ENCODE data around the gene SCCPDH.
"Not testable (repeated sequence)": the region's sequence is repeated elsewhere in the genome, so short reads cannot be mapped to it uniquely, and the experiment has no call there.

- not testable (repeated sequence) for TF ChIP-seq CTCF (IDR thresholded peaks at IDR 0.05; ENCODE audit: low read length); EZH2 (IDR thresholded peaks at IDR 0.05; ENCODE audit: borderline replicate concordance, low read length)
Observed at GRCh38 chr1:246720814-246721213, 3.4 kb upstream of the SCCPDH start.
